ENCODE results near the gene PATJ.
A peak's percentile ranks its signal among the peaks of the same experiment; 100 is the strongest.
"Not testable (repeated sequence)": the region's sequence is repeated elsewhere in the genome, so short reads cannot be mapped to it uniquely, and the experiment has no call there.

PATJ gene

DNA sequence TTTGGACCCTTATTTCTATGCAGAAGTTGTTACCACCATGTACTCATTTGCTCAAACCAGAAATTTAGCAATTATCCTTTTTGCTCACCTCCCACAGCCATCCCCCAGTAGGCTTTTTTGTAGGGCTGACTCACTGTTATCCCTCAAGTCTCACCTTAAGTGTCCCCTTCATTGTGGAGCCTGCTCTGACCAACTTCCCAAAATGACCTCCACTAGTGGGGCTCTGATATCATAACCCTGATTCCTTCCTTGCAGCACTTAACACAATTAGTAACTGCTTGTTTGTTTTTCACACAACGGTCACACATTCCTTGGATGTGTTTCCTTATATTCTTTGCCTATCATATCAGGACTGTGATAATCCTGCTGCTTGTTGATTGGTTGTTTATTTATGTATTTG lies 76.7 kb downstream of the PATJ start:
- DNase-seq (ENCODE audit: low spot score), result no peak

DNA sequence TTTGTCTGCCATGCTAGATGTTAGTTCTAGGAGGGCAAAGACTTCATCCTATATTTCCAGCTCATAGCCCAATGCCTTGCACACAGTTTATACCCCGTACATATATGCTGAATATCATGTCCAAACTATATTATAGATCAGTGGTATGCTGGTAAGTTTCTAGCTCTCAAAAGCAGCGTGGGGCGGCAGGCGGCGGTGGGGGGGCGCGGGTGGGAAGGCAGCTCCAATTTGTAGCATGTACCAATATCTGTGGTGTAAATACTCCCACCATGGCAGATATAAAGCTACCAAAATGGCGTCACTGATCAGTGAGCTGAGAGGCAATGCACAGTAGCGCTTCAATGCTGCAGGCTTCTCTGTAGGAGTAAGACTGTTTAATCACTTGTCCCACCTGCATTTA lies 77.1 kb downstream of the PATJ start:
- DNase-seq (ENCODE audit: low spot score), result no peak

DNA sequence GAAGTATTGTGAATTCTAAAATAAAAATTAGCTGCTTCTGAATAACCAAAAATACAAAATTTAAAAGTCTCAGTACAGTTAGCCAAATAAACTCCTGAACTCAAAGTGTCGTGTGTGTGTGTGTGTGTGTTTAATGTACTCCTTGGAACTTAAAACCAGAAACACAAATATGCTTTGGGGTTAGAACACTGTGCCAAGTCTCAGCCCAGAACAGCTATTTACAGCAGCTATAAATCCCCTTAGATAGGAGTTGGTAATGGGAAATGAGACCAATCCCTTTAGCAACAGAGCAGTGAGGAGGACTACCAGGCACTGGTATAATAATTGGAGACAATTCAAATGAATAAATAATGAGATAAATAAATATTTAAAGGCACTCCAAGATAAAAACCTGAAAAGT lies 83.1 kb downstream of the PATJ start:
- no peak for DNase-seq (ENCODE audit: low spot score)

DNA sequence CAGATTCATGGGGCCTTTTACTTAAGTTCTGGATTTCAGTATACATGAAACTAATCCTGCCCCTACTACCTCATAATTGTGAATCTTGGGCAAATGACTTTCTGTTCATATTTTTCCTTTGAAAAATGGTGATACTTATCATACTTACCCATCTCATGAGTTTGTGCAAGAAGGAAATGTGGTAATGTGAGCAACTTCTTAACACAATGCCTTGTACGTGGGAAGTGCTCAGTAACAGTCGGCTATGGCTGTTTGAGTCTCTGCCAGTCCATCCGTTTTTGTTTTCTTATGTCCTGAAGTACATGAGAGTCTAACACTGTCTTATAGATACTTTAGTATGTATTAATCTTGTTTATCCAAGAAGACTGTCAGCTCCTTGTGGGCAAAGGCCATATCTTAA lies 86.5 kb downstream of the PATJ start:
- no peak for DNase-seq (ENCODE audit: low spot score)

DNA sequence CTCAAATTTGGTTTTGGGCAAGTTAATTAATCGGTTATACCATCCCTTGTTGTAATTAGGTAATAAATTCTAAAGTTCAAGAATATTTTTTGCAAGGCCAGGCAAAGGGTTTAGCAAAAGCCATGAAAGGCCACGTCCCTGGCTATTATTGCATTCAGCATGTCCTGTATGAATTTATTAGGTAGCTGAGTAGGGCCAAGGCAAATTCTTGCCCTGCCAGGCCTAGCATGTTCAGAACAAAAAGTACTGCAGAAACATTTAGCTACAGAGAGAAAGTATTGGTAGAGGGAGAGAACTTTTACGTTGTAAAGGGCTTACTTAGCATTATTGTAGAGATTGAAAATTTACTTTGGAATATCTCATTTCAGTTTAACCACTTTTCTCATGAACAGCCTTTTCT lies 94.4 kb downstream of the PATJ start:
- no peak for DNase-seq (ENCODE audit: low spot score)

DNA sequence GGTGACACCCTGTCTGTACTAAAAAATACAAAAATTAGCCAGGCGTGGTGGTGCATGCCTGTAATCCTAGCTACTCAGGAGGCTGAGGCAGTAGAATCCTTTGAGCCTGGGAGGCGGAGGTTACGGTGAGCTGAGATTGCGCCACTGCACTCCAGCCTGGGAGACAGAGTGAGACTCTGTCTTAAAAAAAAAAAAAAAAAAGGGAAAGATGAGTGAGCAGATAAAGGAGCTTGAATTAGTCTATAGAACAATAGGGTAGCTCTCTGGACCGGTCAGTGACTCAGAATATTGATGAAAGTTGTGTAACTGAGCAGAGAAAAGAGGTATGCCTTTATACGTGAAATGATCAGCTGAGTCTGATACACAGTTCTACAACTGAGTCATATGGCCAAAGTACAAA lies 95.3 kb downstream of the PATJ start:
- DNase-seq (ENCODE audit: low spot score), result not testable (repeated sequence)

DNA sequence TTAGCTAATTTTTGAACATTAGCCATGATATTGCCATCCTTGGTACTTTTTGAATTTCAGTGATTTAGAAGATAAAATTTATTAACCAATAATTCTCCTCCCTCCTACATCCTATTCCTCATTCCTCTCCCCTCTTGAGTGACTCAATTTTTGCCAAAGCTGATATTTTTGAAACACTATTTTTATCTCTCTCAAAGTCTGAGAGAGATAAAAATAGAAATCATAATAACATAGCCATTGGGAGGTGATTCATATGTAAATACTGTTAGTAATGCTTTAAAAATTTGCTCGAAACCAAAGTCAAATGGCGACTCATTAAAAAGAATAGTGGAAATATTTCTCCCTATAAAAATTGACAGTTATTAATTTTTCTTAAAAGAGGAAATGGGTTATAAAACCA lies 97.4 kb downstream of the PATJ start:
- DNase-seq (ENCODE audit: low spot score), result no peak

DNA sequence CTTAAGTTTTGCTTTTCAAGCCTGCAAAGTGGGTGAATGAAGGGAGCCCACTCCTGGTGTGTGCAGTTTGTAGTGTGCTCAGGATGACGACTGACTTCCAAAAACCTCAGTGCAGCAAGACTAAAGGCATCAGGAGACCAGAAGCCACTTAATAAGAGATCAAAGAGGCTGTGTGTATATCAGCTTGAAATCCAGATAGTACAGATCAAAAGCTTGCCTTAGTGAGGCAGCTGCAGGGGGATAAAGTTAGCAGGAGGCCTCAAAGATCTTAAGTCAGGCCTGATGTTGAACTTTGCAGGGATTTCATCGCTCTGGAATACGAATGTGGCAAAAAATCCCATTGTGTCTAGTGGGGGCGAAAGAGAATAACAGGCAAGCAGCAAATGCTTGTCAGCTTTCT lies 99.8 kb downstream of the PATJ start:
- no peak for DNase-seq (ENCODE audit: low spot score)

DNA sequence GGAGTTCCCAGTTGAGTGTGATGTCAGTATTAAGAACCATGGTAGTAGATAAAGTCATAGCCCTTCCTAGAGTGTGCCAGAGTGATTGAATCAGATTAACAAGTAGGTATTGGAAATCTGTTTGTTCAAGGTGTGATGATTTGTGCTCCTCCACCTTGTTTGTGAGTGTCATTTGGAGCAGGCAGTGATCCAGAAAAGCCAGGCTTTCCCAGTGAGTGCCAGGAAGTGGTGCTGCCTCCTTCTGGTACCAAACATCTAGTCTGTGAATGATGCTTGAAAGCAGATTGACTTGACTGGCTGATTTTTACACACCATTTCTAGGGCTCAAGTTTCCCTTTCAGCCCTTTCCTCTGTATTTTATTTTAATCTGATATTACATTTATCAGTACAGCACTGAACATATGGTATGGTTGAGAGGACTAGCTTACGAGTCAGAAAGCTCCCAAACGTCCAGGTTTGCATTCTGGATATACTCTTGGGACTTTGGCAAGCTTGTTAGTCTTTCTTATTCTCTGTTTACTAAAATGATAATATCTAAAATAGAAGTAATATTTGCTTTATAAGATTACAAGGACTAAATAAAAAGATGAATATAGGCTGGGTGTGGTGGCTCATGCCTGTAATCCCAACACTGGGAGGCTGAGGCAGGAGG lies 100.7 kb downstream of the PATJ start:
- peak; percentile 26 for DNase-seq (ENCODE audit: low spot score)

DNA sequence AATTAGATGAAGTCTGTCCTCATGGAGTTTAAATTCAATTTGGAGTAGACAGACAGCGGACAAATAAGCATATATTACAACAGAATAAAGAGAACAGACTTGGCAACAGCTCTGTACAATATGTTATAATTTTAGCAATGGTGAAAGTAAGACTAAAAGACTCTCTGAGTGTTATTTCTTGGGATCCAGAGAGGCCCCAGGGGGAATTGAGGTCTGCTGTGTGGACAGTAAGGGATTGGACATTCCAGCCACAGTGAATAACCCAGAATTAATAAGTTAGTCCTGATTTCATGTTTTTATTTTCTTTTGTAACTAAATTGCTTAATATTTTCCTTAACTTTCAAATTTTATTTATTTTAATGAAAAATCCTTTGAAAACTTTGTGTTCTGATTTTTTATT lies 101.7 kb downstream of the PATJ start:
- no peak for DNase-seq (ENCODE audit: low spot score)

DNA sequence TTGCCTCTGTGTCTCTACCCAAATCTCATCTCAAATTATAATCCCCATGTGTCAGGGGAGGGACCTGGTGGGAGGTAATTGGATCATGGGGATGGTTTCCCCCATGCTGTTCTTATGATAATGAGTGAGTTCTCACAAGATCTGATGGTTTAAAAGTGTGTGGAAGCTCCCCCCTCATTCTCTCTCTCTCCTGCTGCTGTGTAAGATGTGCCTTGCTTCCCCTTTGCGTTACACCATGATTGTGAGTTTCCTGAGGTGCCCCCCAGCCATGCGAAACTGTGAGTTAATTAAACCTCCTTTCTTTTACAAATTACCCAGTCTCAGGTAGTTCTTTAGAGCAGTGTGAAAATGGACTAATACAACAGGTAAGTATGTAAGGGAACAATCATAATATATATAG lies 102.4 kb downstream of the PATJ start:
- not testable (repeated sequence) for DNase-seq (ENCODE audit: low spot score)

DNA sequence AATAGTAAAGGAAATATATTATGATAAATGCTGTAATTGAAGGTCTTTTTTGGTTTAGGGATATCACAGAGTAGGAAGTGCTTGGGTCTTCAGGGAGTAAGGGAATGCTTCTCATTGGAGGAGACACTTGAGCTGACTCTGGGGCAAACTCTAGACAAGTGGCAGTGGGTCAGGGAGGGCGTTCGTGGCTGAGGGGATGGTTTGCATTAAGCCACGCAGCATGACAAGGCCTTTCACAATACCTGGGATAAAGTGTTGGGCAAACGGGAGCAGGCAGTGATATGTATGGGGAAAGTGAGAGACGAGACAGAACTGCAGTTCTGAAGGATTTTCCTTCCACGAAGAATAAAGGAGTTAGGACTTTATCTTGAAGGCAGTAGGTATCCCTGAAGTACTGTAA lies 109.0 kb downstream of the PATJ start:
- no peak for DNase-seq (ENCODE audit: low spot score)

DNA sequence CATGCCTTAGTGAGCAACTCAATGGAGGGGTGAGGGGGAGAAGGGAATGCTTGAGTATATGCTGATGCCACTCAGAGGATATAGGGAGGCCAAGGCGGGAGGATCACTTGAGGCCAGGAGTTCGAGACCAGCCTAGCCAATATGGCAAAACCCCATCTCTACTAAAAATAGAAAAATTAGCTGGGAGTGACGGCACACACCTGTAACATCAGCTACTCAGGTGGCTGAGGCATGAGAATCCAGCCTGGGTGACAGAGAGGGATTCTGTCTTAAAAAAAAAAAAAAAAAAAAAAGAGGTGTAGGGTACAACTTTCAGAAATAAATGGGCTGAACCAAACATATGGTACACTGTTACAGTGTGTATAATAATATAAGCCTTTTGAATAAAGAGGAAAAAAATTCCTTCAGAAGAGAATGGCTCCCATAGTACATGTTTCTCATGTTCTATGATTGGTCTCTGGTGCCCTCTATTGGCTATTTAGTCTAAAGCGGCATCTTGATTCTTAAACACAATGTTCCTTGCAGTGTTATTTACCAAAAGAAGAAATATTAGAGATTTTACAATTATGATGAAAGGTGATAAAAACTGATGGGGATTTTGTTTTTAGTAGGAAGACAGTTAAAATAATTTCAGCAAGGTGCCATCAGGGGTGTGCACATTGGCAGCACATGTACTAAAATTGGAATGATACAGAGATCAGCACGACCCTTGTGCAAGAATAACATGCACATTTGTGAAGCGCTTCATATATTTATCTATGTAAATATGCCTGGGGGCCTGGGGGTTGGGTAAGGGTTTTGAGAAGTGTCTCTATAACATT lies 109.8 kb downstream of the PATJ start:
- DNase-seq (ENCODE audit: low spot score), result no peak

DNA sequence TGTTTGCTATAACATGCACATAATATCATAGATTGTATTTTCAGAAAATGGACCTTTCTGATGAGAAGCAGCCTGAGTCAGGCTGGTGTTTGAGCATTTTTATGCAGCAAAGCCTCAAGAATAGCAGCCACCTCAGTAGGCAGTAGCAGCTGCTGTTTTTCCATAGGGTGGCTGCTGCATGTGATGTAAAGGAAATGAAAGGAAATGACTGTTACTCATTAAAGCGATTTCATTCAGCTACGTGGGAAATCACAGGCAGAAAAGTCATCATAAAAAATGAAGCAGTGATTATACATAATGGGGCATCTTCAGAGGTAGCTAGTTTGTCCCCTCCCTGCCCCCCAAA lies 110.4 kb downstream of the PATJ start:
- no peak for DNase-seq (ENCODE audit: low spot score)

DNA sequence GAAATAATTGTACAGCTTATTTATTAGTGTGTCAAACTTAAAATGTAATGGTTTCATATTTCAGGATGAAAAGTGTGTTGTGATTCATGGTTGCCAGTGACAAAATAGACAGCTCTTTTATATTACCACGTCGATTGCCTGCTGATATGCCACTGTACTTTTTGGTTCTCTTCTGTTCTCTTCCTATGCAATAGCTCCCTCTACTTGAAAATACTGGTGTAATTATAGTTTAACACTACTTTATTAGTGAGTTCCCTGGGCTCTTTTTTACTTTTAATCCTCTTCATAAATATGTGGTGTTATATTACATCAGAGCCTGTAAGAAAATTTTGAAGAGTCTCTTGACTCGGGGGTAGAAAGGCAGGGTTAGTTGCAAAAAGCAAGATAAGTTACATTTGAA lies 111.3 kb downstream of the PATJ start:
- peak; percentile 18 for DNase-seq (ENCODE audit: low spot score)

DNA sequence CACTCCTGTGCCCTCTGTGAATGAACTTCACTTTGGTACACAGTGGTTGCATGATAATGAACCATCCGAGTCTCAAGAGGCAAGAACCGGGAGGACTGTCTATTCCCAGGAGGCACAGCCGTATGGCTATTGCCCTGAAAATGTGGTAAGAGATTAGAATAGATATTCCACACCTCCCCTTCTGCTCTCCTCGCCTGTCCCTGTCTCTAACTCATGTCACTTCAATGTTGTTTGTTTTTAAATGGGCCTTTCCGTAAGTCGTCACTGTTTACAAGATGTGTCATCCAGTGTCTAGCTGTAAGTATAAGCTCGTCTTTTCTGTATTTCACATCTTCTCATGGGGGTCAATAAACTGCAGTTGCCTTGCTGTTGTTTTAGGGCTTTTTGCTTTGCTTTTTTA lies 122.2 kb downstream of the PATJ start:
- DNase-seq (ENCODE audit: low spot score), result no peak

DNA sequence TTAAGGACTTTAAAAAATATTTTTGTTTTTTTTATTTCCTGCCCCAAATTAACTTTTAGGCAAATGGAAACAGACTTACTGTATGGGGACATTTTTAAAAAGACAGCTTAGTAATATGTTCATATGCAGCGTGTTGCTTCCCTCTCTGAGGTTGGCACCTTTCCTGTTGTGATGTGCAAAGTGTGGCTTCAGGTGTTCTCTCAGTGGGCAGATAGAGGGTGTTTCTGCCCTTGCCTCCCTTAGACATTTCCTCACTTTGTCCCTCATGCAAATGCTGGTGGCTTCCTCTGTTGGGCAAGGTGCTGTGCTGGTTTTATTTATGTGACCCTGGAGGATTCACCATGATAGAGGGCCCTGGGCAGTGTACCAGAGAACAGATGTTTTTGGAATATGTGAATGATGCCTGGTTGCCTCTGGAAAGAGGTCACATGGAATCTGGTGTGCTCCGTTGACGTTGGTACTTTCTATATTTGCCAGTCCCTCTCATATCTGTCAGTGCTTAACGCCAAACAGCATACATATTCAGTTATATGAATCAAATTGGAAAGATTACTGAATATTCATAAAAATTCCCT lies 123.5 kb downstream of the PATJ start:
- no peak for DNase-seq (ENCODE audit: low spot score)

DNA sequence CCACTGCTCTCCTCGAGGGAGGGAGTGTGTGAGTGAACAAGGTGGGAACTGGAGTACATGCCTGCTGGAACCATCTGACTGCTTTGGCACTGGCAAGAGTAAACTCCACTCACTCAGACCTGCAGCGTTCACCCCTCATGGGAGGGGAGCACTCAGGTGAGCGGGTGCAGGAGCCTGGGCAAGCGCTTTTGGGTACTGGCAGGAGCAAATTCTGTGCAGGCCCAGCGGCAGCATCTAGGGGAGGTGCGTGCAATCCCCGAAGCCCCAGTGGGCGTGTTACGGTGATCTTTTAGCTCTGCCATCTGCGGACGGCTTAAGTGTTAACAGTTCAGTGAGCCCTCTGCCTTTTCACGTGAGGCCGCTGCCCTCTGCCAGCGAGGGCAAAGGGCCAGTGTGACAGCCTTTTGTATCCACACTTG lies 127.4 kb downstream of the PATJ start:
- no peak for DNase-seq (ENCODE audit: low spot score)

DNA sequence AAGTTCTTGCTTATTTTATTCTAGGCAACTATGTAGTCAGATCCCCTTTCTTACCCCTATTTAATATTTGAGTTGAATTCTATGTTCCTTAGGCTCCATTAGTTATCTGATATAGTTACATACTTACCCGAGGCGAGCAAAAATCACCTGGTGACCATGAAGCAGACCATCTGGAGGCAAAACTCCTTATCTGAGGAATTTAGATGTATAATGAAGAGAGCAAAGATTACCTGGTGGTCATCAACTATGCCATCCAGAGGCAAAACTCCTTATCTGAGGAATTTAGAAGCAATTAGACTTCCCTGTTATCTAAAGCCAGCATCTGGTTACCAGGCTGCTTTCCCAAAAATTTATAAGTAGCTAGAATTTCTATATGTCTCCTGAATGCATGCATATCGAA lies 129.9 kb downstream of the PATJ start:
- DNase-seq (ENCODE audit: low spot score), result no peak

DNA sequence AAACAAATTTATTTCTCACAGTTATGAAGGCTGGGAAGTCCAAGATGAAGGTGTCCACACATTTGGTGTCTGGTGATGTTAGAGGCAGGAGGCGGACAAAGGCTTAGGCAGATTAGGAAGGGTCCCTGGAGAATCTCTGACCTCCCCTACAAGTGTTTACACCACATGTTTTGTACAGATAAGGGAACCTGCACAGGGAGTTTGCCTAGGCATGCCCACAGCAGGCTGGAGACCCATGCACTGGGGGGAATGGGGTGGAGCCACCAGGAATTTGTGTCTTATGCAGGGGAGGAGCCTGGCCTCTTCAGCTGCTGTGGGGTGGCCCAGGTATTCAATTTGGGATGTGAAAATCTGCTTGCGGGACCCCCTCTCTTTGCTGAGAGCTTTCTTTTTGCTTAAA lies 131.3 kb downstream of the PATJ start:
- no peak for DNase-seq (ENCODE audit: low spot score)

DNA sequence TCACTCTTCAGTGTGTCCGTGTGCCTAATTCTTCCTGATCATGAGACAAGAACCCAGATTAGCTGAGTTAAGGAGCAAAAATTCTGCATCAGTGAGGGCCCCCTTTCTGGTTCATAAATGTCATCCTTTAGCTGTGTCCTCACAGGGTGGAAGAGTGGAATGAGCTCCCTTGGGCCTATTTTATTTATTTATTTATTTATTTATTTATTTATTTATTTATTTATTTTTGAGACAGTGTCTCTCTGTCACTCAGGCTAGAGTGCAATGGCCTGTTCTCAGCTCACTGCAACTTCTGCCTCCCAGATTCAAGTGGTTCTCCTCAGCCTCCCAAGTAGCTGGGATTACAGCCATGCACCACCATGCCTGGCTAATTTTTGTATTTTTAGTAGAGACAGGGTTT lies 131.7 kb downstream of the PATJ start:
- no peak for DNase-seq (ENCODE audit: low spot score)

DNA sequence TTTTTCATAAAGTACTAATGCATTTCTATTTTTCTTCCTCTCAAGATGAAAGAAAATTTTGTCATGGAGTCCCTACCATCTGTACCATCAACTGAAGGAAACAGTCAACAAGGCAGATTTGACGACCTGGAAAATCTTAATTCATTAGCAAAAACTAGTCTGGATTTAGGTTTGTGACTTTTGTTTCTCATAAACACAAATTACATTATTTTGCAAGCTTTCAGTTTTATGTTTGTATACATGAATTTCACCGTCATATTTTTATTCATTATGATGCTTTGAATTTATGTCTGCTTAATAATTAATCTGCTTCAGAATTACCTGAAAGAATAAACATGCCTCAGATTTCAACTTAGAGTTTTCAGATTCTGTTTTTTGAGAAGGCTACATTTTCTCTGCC lies 132.9 kb downstream of the PATJ start:
- DNase-seq (ENCODE audit: low spot score), result no peak

DNA sequence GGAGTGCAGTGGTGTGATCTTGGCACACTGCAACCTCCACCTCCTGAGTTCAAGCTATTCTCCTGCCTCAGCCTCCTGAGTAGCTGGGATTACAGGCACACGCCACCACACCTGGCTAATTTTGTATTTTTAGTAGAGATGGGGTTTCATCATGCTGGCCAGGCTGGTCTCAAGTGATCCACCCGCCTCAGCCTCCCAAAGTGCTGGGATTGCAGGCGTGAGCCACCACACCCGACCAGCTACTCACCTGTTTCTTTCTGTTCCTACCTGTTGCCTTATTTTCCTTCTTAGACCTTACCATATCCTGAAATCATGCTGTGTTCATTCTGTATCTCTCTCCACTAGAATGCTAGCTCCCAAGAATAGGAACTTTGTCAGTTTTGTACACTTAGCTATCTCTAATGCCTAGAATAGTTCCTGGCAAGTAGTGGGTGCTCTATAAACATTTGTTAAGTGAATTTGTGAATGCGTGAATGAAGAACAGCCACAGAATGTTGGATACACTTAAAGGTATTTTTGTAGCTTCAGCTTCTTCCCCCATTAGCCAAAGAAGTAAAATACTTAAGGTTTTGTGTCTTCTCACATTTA lies 137.7 kb downstream of the PATJ start:
- not testable (repeated sequence) for DNase-seq (ENCODE audit: low spot score)

All from D341Med (cell line).